GM18502 (cell line): ENCODE measurements around the gene ECT2.
"Not testable (repeated sequence)": the region's sequence is repeated elsewhere in the genome, so short reads cannot be mapped to it uniquely, and the experiment has no call there.

ENCODE experiments used
- ATAC-seq: cut with Tn5 transposase; IDR thresholded peaks from one replicate; pipeline ENCODE4 v1.9.1; 2021; ENCODE audit warnings: mild to moderate bottlenecking; ENCODE audit not compliant: unreplicated experiment, poor library complexity

Gene ECT2

DNA sequence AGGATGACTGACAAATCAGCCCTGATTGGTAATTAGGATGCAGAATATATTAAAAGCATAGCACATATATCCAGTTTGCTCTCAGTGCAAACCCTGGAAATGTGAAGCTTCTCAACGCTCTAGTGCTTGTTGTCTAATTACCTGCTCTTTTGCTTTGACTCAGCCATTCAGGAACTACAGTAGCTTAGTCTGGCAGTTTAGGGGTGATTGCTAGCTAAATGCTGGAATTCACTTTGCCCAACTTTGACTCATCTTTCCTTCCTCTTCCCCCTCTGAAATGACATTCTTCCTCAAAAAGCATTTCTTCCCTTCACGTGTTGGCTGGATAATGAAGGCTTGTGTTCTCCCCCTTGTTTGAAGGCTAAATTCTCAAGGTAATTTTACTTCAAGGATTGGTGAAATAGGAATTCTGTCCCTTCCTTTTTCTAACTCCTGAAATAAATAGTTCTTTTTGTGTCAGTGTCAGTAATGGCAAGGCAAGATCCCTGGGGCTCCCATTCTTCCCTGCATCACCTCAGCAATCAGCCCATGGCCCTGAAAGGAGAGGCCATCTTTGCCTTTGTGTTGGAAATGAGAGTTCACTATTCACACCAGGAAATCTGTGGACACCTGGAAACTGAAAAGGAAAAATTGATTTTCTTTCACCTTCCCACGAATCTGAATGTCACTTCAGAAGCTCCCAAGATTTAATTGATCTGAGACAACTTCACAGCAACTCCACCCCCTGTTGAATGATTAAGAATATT is 103.6 kb downstream of the ECT2 start:
- no peak for ATAC-seq

DNA sequence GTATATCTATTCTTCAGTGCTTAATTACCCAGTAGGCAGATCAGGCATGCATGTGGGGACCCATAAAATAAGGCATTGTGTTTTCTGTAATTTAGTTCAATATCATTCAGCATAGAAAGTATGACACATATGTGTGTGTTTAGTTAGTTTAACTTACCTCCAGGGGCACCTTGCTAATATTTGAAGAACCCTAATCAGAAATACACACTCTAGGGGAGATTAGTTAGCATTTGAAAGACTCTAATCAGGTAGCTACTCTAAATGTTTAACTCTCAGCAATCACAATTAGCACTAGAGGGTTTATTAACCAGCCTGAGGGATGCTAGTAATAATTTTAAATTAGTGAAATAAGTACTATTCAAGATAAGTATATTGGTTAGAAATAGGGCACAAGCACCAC is 104.5 kb downstream of the ECT2 start:
- ATAC-seq, result no peak

DNA sequence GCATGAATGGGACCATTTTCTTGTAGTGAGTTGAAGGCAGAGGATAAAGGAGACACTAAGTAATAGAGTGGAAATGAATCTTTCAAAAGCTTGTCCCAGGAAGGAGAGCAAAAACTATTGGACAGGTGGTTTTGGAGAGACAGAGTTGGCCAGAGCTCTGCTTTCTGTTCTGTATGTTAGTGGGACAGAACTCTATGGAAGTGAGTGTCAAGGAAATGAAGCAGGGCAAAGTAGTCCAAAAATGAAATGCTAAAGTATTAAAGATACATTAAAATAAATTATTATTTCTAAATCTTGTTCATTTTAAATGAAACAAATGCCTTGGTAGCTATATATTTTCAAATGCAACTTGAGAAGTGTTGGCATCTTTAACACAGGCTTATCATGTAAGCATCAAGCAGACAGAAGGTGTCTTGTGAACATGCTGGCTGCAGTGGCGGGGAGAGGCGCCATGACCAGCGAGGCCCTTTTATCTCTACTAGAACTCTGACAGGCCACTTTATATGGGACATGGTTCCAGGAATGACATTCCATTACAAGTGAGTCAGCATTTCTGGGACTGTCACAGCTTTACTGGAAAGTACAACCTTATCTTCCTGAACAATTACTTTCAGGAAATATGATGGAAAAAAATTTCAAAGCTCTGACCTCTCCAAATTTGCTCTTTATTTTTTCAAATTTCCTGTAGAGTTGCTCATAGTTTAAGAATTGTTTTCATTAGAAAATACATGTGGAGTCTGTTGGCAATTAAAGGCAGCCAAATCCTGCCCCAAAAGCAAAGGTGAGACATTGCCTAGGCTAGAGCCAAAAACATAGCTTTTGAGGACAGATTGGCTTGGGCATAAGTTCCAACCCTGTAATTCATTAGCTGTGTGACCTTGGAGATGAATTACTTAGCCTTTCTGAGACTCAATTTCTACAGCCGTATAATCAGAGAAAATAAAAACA is 106.5 kb downstream of the ECT2 start:
- ATAC-seq, result no peak

DNA sequence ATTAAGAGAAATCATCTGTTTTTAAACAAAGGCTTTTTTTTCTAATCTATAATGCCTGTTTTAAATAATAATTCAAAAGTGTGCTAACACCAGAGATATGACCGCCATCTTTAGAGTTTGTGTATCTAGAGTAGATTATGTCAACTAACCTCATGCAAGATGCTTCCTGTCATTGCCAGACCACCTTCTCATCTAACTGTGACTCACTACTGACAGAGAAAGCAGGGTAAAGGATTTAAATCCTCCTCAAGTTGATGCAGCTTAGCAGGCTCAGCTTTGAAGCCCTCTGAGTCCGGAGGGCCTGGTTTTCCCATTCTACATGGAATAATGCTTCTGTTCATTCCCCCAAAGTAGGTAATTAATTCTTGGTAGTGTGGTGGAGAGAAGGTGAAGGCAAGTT is 108.5 kb downstream of the ECT2 start:
- ATAC-seq, result no peak

DNA sequence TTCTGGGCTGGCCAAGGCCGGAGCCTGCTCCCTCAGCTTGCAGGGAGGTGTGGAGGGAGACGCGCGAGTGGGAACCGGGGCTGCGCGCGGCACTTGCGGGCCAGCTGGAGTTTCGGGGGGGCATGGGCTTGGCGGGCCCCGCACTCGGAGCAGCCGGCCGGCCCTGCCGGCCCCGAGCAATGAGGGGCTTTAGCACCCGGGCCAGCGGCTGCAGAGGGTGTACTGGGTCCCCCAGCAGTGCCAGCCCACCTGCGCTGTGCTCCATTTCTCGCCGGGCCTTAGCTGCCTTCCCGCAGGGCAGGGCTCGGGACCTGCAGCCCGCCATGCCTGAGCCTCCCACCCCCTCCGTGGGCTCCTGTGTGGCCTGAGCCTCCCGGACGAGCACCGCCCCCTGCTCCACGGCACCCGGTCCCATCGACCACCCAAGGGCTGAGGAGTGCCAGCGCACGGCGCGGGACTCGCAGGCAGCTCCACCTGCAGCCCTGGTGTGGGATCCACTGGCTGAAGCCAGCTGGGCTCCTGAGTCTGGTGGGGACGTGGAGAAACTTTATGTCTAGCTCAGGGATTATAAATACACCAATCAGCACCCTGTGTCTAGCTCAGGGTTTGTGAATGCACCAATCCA is 116.3 kb downstream of the ECT2 start:
- ATAC-seq, result not testable (repeated sequence)

DNA sequence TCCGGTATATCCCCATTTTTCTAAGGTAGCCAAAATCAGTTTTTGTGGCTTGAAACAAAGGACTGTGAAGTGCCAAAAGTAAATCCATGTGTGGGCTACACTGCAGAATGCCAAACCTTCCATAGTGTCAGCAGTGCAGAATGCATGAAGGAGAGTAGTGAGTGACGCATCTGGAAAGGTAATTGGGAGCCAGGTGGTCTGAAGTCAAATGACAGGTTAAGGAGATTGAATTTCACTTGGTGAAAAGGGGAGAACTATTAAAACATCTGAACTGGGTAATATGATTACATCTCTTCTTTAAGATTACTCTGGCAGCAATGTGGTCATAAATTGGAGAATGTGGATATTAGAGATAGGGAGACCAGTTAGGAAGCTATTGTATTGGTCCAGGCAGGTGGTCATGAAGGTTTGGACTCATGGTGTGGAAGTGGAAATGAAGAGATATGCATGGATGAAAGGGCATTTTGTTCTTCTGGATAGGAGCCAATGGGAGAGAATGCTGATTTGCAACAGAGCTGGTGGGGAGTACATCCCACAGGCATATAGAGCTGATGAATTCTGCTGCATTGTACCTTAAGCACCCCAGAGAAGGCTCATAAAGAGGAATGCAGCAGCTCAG is 118.2 kb downstream of the ECT2 start:
- no peak for ATAC-seq

DNA sequence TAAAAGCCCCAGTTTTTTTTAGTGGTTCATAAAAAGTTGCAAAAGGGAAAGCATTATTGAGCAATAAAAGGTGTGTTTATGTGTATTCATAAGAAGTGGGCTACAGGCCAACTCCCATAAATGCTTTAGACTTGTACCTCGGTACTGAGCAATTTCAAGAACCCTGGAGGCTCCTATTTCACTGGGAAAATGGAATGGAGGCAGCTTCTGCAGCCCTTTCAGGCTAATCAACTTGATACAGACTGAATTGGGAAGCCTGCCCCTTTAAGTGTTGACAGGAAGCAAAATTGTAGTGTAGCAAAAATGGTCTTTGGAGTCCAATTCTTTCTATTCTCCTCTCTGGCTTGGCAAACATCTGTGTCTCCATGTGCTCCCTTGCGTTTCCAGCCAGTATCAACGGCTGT is 118.8 kb downstream of the ECT2 start:
- ATAC-seq, result no peak

DNA sequence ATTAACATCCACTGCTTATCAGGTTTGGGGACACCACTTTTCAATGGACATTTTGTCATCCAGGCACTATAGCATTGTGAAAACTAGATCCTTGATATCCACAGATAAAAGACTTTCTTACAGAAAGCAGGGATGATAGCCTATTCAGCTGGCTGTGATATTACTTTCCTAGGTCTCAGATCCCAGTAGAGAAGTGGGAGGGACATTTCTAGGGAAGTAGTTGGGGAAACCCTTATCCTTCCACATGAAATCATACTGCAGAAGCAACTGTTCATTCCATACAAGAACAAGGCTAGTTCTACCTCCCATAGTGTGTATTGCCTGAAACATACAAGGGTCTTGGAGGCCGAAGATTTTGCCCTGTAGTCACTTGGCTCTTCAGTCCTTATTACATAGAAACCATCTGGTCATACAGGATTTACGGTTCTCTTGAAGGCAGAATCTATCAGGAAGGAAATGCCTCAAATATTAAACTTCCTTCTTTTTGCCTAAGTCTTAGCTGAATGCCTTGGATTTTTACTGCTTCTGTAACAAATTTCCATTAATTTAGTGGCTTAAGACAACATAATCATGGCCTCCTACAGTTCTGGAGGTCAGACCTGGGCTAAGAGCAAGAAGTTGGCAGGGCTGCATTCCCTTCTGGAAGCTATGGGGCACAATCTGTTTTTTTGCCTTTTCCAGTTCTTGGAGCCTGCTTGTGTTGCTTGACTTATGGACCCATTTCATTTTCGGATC is 119.4 kb downstream of the ECT2 start:
- no peak for ATAC-seq
